Activated CD8-positive, alpha-beta memory T cell treated with anti-CD3 and anti-CD28 coated beads for 1 hour (primary cell): ENCODE data around the gene PGGHG.
"Not testable (repeated sequence)": the region's sequence is repeated elsewhere in the genome, so short reads cannot be mapped to it uniquely, and the experiment has no call there.

ENCODE experiments used
- DNase-seq, 2 donors: peaks; one replicate each; pipeline ENCODE4 v3.0.0-alpha.2; 2020; ENCODE audit warnings: low read depth in 1 of 2; ENCODE audit errors: extremely low read depth in 1 of 2

The PGGHG gene

DNA sequence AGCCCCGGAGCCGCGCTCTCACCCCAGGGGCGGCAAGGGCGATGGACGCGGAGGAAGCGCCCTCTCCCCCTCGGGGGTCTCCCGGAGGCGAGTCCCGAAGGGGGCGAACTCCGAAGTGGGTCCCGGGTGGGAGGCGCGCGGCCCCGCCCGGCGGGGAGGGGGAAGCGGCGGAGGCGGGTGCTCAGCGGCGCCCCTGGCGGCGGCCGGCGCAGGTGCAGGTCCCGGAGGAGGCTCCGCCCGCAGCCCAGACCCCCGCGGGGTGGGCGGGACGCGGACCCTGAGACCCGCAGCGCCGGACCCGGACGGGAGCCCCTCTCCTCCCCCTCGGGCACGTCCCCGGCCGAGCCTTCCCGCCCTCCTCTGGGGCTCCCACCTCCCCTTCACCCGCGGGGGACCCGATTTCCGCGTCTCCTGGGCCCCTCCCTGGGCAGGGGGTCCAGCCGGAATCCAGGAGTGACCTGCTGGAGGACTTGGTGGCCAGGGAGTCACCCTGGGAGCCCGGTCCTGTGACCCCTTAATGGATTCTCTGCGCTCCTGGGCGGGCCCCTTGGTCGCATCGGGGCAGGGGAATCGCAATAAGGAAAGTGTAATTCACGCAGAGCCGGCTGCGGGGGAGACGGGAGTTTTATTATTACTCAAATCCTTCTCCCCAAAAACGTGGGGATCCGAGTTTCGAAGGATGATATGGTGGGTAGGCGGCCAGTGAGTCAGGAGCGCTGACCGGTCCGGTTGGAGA, 22.3 kb downstream of the PGGHG start:
- not testable (repeated sequence) for DNase-seq

GRCh38 chr11:312092-312816, 23.3 kb downstream of the PGGHG start:
- DNase-seq = no peak

GRCh38 chr11:313304-313786, 24.4 kb downstream of the PGGHG start:
- DNase-seq = no peak

- no peak for DNase-seq
These were observed 25.0 kb downstream of the PGGHG start, which contains the start of gene IFITM1 for GRCh38 chr11:313787-314553. Gene IFITM1 (plus strand): TSS chr11:314040. CDS start chr11:314171, 131 bp downstream.

GRCh38 chr11:314554-314875, 25.6 kb downstream of the PGGHG start:
- DNase-seq = not testable (repeated sequence)

DNA sequence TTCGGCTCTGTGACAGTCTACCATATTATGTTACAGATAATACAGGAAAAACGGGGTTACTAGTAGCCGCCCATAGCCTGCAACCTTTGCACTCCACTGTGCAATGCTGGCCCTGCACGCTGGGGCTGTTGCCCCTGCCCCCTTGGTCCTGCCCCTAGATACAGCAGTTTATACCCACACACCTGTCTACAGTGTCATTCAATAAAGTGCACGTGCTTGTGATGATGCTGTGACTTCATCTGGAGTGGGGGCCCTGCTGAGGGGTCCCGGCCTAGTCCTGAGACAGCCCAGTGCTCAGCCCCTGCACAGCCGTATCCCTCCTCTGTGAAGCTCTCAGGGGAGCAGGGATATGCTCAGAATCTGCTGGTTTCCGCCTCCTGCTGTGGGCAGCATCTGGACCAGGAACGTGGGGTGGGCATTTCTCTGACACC, 26.1 kb downstream of the PGGHG start:
- no peak for DNase-seq

GRCh38 chr11:315516-315994, 26.6 kb downstream of the PGGHG start:
- DNase-seq = no peak

DNA sequence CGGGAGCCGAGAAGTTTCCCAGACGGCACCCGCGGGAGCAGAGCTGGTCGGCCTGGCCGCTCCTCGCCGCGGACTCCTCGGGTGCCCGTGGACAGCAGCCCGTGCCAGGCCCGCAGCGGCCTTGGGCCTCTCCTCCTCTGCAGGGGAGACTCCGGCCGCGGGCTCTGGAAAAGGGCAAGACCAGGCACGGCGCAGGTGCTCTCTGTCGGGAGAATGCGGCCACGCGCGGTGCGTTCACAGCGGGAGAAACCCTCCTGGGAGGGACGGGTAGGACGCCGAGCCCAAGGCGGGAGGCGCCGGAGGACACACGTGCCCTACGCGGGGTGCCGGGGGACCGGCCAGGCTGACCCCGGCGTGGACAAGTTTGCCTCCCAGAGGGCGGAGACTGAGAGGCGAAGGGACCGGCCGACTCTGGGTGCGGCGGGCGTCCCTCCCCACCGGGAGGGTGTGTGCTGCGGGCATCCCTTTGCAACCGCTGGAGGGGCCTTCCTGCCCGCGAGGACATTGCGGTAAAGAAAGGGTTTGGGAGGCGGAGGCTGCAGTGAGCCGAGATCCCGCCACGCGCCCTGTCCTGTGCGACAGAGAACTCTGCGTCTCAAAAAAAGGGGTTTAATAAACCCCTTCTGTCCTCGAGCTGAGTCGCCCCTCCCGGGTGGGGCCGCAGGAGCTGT, 27.2 kb downstream of the PGGHG start:
- DNase-seq = no peak

GRCh38 chr11:316891-317301, 28.0 kb downstream of the PGGHG start:
- DNase-seq = no peak

GRCh38 chr11:317668-318404, 28.9 kb downstream of the PGGHG start:
- DNase-seq = not testable (repeated sequence)

GRCh38 chr11:318405-319120, 29.6 kb downstream of the PGGHG start:
- DNase-seq = not testable (repeated sequence)

GRCh38 chr11:319121-319887, 30.4 kb downstream of the PGGHG start:
- DNase-seq = not testable (repeated sequence)

- not testable (repeated sequence) for DNase-seq
These were observed 31.0 kb downstream of the PGGHG start for GRCh38 chr11:319888-320273.

GRCh38 chr11:324156-324555, 35.2 kb downstream of the PGGHG start:
- DNase-seq = no peak

GRCh38 chr11:324593-325517, 35.9 kb downstream of the PGGHG start:
- DNase-seq = not testable (repeated sequence)

DNA sequence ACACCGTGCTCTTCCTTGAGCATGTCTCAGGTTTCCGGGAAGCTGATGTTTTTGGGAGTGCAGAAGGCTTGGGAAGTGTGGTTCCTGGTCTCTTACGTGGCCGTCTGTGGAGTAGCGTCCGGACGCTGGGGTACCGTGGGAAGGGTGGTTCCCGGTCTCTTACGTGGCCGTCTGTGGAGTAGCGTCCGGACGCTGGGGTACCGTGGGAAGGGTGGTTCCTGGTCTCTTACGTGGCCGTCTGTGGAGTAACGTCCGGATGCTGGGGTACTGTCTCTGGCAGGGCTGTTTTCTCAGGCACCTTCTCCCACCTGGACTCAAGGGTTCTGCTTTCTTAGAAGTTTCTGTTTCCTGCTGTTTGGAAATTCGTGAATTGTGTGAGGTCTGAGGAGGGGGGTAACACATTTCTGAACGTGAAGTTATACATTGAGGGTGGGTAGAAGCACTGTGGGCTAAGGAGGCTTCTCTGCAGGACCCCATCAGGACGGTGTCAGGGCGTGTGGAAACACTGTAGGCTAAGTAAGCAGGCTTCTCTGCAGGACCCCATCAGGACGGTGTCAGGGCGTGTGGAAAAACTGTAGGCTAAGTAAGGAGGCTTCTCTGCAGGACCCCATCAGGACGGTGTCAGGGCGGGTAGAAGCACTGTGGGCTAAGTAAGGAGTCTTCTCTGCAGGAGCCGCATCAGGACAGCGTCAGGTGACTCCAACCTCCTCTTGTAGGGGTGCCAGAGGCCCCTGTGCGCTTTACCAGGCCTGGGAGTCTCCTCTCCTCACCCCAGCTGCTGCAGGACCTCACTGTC, 37.1 kb downstream of the PGGHG start:
- DNase-seq = no peak

DNA sequence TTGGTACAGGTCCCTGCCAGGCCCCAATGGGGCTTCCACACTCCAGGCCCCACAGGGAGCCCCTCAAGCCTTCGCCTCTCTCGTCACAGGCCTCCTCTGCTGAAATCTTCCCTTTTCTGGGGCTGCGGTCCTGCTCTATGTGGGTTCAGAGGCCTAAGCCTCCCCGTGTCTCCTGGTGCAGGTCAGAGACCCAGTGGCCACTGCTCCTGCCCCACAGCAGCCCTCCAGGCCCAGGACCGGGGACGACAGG, 37.6 kb downstream of the PGGHG start:
- no peak for DNase-seq
